Fibroblast of villous mesenchyme (primary cell): Measurements from ENCODE around the gene SORCS2. TPM values are rescaled to one million over a fixed set of nuclear protein-coding genes. Genes with fewer than 3 reads are reported as not detected.
A peak's percentile ranks its signal among the peaks of the same experiment; 100 is the strongest.

Source experiments
- DNase-seq: peaks from one replicate; pipeline ENCODE4 v3.0.0-alpha.2; 2010; ENCODE audit warnings: low read depth
- H3K4me3 ChIP-seq: 2 replicates; pipeline ENCODE4 v1.5.1; 2011; ENCODE audit warnings: low read depth, mild to moderate bottlenecking, low read length
- total RNA-seq: library from RNA; depleted of rRNA; stranded (reverse); fragments of >200 nt; gene quantifications from 2 replicates; pipeline ENCODE4 v1.2.3, GENCODE V29; 2012
- TF ChIP-seq, protein P1 (sequence below): IDR thresholded peaks from 2 replicates; pipeline ENCODE4 v1.5.1; 2012; ENCODE audit warnings: low read depth, mild to moderate bottlenecking, low read length; ENCODE audit not compliant: insufficient read depth

The SORCS2 gene
- total RNA-seq, 1 donor: under 0.01 TPM

GRCh38 chr4:7753931-7754465 is 561.7 kb downstream of the SORCS2 start:
- peak overlapping the region; percentile 32 for H3K4me3 ChIP-seq
- DNase-seq: no peak
- TF ChIP-seq, protein P1, sequence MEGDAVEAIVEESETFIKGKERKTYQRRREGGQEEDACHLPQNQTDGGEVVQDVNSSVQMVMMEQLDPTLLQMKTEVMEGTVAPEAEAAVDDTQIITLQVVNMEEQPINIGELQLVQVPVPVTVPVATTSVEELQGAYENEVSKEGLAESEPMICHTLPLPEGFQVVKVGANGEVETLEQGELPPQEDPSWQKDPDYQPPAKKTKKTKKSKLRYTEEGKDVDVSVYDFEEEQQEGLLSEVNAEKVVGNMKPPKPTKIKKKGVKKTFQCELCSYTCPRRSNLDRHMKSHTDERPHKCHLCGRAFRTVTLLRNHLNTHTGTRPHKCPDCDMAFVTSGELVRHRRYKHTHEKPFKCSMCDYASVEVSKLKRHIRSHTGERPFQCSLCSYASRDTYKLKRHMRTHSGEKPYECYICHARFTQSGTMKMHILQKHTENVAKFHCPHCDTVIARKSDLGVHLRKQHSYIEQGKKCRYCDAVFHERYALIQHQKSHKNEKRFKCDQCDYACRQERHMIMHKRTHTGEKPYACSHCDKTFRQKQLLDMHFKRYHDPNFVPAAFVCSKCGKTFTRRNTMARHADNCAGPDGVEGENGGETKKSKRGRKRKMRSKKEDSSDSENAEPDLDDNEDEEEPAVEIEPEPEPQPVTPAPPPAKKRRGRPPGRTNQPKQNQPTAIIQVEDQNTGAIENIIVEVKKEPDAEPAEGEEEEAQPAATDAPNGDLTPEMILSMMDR: no peak

GRCh38 chr4:7754565-7755262 is 562.4 kb downstream of the SORCS2 start:
- TF ChIP-seq, protein P1: no peak
- H3K4me3 ChIP-seq: peak overlapping the region; percentile 32
- DNase-seq: no peak

GRCh38 chr4:7755561-7755960 is 563.2 kb downstream of the SORCS2 start:
- TF ChIP-seq, protein P1: no peak
- no peak overlapping the region for H3K4me3 ChIP-seq
- no peak for DNase-seq

GRCh38 chr4:7756071-7756470 is 563.7 kb downstream of the SORCS2 start:
- no peak for DNase-seq
- H3K4me3 ChIP-seq: no peak overlapping the region
- TF ChIP-seq, protein P1: no peak

DNA sequence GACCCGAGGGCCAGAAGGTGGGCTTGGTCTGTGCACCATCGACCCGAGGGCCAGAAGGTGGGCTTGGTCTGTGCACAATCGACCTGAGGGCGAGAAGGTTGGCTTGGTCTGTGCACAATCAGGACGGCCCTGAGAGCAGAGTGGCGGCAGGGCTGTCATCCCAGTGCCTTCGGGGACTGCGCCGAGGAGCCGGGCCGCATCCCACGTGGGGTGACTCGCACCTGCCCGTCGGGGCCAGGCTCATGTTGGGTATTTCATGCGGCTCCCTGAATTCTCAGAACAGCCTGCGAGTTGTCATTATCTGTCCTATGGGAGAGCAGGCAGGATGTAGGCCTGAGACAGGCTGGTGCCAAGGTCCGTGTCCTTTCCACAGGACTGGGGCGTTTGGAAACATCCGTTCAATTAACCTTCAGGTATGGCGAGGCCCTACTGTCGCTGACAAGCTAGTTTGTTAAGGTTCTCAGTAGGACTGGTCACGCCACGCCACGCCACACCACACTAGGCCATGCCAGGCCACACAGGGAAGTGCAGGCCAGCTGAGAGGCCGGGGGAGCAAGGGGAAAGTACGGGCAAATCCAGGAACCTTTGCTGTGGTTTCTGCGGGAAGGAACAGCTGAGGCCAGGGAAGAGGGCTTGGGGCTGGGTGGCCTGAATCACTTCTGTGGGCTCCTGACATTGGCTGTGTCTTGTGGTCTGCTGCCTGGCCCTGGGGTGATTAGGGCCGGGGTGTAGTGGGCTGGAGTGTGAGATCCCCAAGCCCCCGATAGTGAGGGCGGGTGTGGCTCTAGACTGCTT is 564.4 kb downstream of the SORCS2 start:
- H3K4me3 ChIP-seq: no peak overlapping the region
- TF ChIP-seq, protein P1: no peak
- no peak for DNase-seq

GRCh38 chr4:7757501-7758471 is 565.4 kb downstream of the SORCS2 start:
- TF ChIP-seq, protein P1: no peak
- no peak overlapping the region for H3K4me3 ChIP-seq
- peak; percentile 36 for DNase-seq
